Jurkat, Clone E6-1 (cell line): ENCODE results near the gene SEC23B.

Source experiments
- DNase-seq: peaks from one replicate; pipeline ENCODE4 v3.0.0-alpha.2; 2011; ENCODE audit warnings: low read depth, low spot score
- H3K4me3 ChIP-seq: 2 replicates; pipeline ENCODE4 v1.5.1; 2011; ENCODE audit warnings: mild to moderate bottlenecking, low read length, control low read depth, moderate library complexity

Gene SEC23B

DNA sequence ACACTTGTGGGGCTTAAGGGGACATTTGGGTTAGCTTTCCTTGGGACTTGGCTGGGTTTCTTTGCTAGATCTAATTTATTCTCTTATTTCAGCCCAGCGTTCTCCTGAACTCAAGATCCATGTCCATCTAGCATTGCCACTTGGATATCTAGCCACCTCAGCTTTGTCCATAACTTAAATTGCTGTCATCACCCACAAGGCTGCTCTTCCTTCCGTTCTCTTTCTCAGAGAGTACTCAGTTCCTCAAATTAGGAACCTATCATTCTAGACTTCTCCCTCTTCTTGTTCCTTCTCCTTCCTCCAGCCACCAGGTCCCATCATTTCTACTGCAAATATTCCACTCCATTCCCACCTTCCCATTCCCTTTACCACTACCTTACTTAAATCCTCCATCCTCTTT is 63.8 kb downstream of the SEC23B start:
- H3K4me3 ChIP-seq, result no peak overlapping the region
- no peak for DNase-seq

DNA sequence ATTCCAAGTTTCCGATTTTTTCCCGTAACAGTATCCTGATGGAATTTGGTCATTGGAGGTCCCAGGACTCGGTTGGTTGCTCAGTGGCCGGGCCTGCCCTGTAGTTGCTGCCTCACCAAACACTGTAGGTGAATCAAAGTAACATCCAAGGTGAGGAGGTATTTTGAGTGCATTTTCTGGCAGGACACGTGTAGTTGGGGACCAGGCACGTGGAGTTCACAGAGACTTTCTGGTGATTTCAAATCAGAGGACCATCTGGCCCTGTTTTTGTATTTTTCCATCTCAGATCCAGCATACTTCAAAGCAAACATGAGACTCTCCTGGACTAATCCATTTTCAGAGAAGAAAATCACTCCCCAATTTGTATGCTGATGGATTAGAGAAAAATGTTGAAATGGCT is 70.2 kb downstream of the SEC23B start:
- H3K4me3 ChIP-seq, result no peak overlapping the region
- DNase-seq, result no peak

DNA sequence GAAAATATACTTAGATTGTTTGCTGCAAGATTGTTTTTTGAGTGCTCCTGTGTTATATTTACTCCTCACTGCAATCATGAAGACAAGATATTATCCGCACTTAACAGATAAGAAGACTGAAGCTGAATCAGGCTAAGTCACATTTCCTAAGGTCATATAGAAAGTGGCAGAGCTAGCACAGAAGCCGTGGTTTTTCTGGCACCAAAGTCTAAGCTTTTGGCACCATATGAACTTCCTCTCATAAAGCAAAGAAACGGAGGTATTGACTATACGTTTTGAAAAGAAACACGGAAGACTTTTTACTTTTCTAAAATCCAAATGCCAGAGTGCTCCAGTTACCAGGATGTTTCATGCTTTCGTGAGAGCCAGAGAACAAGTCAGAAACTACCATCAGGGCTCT is 70.8 kb downstream of the SEC23B start:
- no peak overlapping the region for H3K4me3 ChIP-seq
- no peak for DNase-seq

DNA sequence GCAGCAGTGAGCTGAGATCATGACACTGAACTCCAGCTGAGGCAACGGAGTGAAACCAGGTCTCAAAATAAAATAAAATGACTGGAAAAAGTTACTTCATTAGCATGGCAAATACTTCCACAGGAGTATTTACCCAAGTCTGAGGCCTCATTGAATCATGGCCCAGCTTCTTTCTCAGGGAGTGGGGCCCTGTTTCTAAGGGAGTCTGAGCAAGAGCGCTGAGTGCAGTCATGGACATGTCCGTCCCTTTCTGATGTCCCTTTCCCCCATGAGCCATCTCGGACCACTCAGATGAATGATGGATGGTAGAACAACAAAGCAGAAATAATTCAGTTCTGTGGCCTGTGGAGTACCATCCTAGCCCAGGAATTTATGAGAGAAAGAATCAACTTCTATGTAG is 72.3 kb downstream of the SEC23B start:
- H3K4me3 ChIP-seq, result no peak overlapping the region
- no peak for DNase-seq

DNA sequence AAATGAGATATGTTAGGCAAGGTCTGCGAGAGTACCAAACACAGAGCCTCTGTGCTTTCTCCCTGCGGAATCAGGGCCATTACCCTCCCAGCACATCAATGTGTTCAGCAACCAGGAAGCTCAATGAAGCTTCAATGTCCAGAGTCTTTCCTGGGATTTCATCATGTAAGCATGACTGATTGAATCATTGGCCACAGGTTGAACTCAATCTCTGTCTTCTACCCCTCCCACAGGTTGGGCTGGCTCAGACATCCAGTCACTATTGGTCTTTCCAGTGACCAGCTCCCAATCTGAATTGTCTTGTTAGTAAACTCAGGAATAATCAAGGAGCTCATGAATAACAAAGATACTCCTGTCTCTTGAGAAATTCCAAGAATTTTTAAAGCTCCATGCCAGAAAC is 77.4 kb downstream of the SEC23B start:
- H3K4me3 ChIP-seq, result no peak overlapping the region
- no peak for DNase-seq

DNA sequence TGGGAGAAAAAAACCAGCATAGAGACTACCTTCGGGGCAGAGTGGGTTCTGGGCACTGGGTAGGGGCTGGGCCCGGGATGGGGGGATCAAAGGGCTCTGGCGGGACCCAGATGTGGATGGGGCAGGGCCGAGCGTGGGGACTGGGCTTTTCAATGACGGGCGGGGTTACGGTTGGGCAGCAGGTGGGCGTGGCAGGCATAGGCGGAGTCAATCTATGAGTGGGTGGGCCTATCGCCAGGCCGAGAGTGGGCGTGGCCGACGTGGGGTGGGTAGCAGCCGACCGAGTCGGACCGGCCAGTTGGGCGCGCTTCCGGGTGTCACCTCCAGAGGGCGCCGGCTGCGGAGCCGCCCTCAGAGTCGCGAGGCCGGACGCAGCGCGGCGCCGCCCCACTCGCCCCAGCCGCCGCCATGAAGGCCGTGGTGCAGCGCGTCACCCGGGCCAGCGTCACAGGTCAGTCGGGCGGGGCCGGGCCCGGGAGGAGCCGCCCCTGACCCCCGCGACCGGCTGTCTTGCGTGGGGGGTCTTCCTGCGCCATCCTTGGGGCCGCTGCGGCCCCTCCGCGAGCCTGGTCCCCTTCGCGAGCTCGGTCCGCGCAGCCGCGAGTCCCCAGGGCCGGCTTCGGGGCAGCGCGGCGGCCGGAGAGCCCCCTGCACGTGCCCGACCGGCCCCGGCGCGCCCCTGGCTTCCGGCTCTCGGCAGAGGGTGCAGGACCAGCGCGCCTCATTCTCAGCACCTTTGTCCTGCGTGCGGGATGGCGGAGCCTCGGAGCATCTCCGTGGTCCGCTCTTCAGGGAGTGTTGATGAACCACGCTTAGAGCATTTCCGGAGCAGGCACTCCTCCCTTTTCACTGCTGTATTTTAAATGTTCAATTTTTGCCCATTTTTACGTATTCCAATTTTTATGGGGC is 80.2 kb downstream of the SEC23B start, which contains the start of gene DTD1:
Gene DTD1, plus strand, starts transcription at position 390 of the 909 bp plus-strand sequence. Its CDS starts 19 bp downstream, at position 409.
- peak within 1 kb of the TSS; percentile 56 for H3K4me3 ChIP-seq
- peak; percentile 20 for DNase-seq

DNA sequence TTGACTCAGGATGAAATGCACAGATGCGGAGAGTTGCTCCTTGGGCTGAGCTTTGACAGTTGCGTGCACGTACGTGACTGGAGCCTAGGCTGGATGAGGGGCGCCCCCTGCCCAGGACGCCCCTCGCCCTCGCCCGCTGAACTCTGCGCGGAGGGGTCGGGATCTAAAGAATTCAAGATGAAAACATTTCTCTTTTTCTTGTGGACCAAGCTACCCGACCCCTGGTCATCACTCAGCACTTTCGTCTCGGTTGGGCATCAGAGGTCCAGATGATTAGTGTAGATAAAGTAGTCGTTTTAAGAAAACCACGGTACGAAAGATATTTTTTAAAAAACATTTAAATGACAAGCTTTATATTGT is 80.8 kb downstream of the SEC23B start:
- H3K4me3 ChIP-seq, result peak overlapping the region; percentile 56
- DNase-seq, result no peak

DNA sequence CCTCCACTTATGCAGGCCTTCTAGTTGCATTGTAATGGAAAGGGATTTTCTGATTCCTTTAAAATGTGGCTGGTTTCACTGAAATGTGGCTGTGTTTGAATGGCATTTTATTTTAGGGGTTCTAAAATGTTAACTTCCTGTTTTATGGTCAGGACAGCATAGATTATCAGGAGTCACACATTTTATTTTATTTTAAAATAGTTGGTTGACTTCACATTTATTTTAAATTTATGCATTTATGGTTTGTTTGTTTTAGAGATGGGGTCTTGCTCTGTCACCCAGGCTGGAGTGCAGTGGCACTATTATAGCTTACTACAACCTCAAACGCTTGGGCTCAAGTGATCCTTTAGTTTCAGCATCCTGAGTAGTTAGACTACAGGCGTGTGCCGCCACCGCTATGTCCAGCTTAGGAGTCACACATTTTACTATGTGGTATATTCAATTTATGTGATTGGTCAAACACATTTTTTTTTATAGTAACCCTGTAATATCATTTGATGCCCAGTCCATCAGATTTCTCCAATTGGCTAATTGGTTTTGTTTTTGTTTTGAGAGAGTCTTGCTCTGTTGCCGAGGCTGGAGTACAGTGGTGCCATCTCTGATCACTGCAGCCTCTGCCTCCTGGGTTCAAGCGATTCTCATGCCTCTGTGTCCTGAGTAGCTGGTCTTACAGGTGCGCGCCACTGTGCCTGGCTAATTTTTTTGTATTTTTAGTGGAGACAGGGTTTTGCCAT is 82.4 kb downstream of the SEC23B start:
- no peak overlapping the region for H3K4me3 ChIP-seq
- DNase-seq, result no peak

DNA sequence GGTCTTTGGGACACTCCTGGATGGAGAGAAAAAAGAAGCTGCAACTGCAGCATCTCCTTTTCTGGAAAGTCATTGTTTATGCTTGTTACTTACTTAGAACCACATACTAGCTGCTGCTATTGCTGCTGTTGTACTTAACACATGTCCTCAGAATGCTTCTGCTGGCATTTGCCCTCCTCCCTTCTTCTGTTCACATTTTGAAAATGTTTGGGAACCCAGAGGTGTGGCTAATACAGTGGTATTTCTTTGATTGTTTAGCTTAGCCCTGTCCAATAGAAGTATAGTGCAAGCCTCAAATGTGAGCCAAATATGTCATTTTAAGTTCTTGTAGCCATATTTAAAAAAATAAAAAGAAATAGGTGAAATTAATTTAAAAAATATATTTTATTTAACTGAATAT is 88.5 kb downstream of the SEC23B start:
- no peak for DNase-seq
- no peak overlapping the region for H3K4me3 ChIP-seq

DNA sequence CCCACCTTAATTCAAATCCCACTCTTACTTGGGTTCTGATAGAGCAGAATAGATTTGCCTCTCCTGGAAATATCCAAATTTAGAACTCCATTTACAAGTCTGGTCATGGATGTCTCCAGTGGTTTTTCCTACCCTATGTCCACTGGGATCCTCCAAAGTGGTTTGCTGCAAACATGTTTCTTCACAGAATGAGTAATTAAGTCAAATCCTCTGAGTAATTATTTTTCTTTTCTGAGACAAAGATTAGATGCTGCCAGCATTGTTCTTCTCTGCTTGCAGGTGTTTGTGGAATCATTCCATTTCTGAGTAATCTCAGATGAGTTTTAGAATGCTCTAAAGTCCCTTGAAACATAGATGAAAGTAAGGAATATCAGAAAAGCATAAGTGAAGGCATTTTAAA is 102.0 kb downstream of the SEC23B start:
- H3K4me3 ChIP-seq, result no peak overlapping the region
- DNase-seq, result no peak
